Fibroblast of pulmonary artery (primary cell): Measurements from ENCODE around the gene SMC6.
A peak's percentile ranks its signal among the peaks of the same experiment; 100 is the strongest.

Experiments
- DNase-seq: peaks from one replicate; pipeline ENCODE4 v3.0.0-alpha.2; 2010; ENCODE audit warnings: low read depth
- H3K4me3 ChIP-seq: replicated peaks from 2 replicates; pipeline ENCODE4 v1.5.1; 2011; ENCODE audit warnings: low read depth, mild to moderate bottlenecking, control low read depth, low read length, moderate library complexity
- CTCF ChIP-seq: IDR thresholded peaks from 2 replicates; pipeline ENCODE4 v1.5.1; 2011; ENCODE audit warnings: mild to moderate bottlenecking, control low read depth, low read length, inconsistent platforms; ENCODE audit errors: missing control alignments

SMC6 gene

GRCh38 chr2:17786727-17787126, 33.1 kb upstream of the SMC6 start:
- TF ChIP-seq CTCF: no peak
- DNase-seq: no peak
- no peak overlapping the region for H3K4me3 ChIP-seq

- H3K4me3 ChIP-seq: no peak overlapping the region
- no peak for TF ChIP-seq CTCF
- DNase-seq: no peak
Measured at GRCh38 chr2:17781482-17781881, 27.9 kb upstream of the SMC6 start.

GRCh38 chr2:17780546-17780945, 26.9 kb upstream of the SMC6 start:
- no peak for TF ChIP-seq CTCF
- no peak for DNase-seq
- no peak overlapping the region for H3K4me3 ChIP-seq

GRCh38 chr2:17772532-17772931, 18.9 kb upstream of the SMC6 start:
- H3K4me3 ChIP-seq: no peak overlapping the region
- TF ChIP-seq CTCF: no peak
- no peak for DNase-seq

GRCh38 chr2:17771956-17772355, 18.3 kb upstream of the SMC6 start:
- no peak overlapping the region for H3K4me3 ChIP-seq
- no peak for DNase-seq
- no peak for TF ChIP-seq CTCF

GRCh38 chr2:17768894-17769293, 15.3 kb upstream of the SMC6 start:
- TF ChIP-seq CTCF: no peak
- DNase-seq: no peak
- no peak overlapping the region for H3K4me3 ChIP-seq

GRCh38 chr2:17765398-17765797, 11.8 kb upstream of the SMC6 start:
- DNase-seq: peak; percentile 48
- no peak for TF ChIP-seq CTCF
- H3K4me3 ChIP-seq: no peak overlapping the region
